ENCODE measurements around the gene TRIM9. TPM values are rescaled to one million over a fixed set of nuclear protein-coding genes. Genes with fewer than 3 reads are reported as not detected.

The TRIM9 gene
- total and polyA plus RNA-seq, 2 donors (not counting 3 experiments of a cell fraction or from before 2014, with no cell fraction given), result not detected

GRCh38 chr14:51073731-51074130, 21.2 kb downstream of the TRIM9 start:
- H4K20me1 ChIP-seq (replicated peaks; ENCODE audit: control insufficient read depth, extremely low read depth, insufficient read depth, low read length), result no peaks in the 10 kb centered on the region
- no peak overlapping the region for H3K4me3 ChIP-seq (replicated peaks in 1 of 3; ENCODE audit: insufficient read depth in 1 of 3, low read depth in 1 of 3, low read length in 3 of 3)
- no peak overlapping the region for H3K4me2 ChIP-seq (ENCODE audit: insufficient read depth, low read length)
- POLR2A ChIA-PET, result no interaction called here
- no TSS peak for BruUV-seq (replicated peaks)
- no peak overlapping the region for H3K27ac ChIP-seq (ENCODE audit: insufficient read depth, low read depth, low read length)
- H3K79me2 ChIP-seq (ENCODE audit: control insufficient read depth, insufficient read depth, low read length), result no peaks in the 10 kb centered on the region
- no peak overlapping the region for H2AFZ ChIP-seq (ENCODE audit: low read depth, low read length)
- H3K36me3 ChIP-seq (ENCODE audit: control insufficient read depth in 2 of 2, extremely low read depth in 1 of 2, insufficient read depth in 2 of 2, low read length in 2 of 2), result no peaks in the 10 kb centered on the region
- H3K9me3 ChIP-seq (replicated peaks; ENCODE audit: control insufficient read depth, insufficient read depth, low read length), result no peaks in the 10 kb centered on the region
- TF ChIP-seq POLR2AphosphoS5 (IDR thresholded peaks at IDR 0.05; ENCODE audit: insufficient read depth, low read depth, low read length), result no peak
- no peak for TF ChIP-seq JUN (IDR thresholded peaks at IDR 0.05; ENCODE audit: borderline replicate concordance, insufficient read depth, insufficient read length, low read depth)
- no peak for TF ChIP-seq EZH2 (IDR thresholded peaks at IDR 0.05; ENCODE audit: borderline replicate concordance, low read depth, low read length, severe bottlenecking)
- no peak for TF ChIP-seq GATA2 (IDR thresholded peaks at IDR 0.05; ENCODE audit: insufficient read depth, insufficient read length, low read depth, low read length)
- TF ChIP-seq POLR2A (IDR thresholded peaks at IDR 0.05; ENCODE audit: low read depth, low read length), result no peak
- no peak for TF ChIP-seq MAX (IDR thresholded peaks at IDR 0.05; ENCODE audit: insufficient read depth, insufficient read length)
- TF ChIP-seq MYC (IDR thresholded peaks at IDR 0.05; ENCODE audit: low read depth, low read length), result no peak
- no peak for TF ChIP-seq FOS (IDR thresholded peaks at IDR 0.05; ENCODE audit: borderline replicate concordance, insufficient read depth, low read length)
- no peak for TF ChIP-seq CTCF (IDR thresholded peaks at IDR 0.05; ENCODE audit: extremely low read depth in 1 of 2, insufficient read depth in 1 of 2, low read depth in 1 of 2, low read length in 2 of 2)
- no peak overlapping the region for H3K9ac ChIP-seq (replicated peaks; ENCODE audit: extremely low read depth, insufficient read depth, low read length)
- intact Hi-C loops (cut with micrococcal nuclease) (no loop called here), dilution Hi-C loops (cut with MboI; ENCODE audit: extremely low pct_ligation_motif_present, low sequenced_read_pairs) (no loop called here)
- H3K4me1 ChIP-seq (ENCODE audit: control insufficient read depth, extremely low read depth, insufficient read depth, low read length), result no peaks in the 10 kb centered on the region
- no peaks in the 10 kb centered on the region for H3K9me1 ChIP-seq (replicated peaks; ENCODE audit: control insufficient read depth, extremely low read depth, insufficient read depth, low read length)
- DNase-seq (ENCODE audit: low read depth, low spot score), result no peak
- CTCF ChIA-PET, result no interaction called here
- FAIRE-seq, result no peak
- peaks cover 2 to 3% of the 10 kb centered on the region in 2 experiments for H3K27me3 ChIP-seq (ENCODE audit: control insufficient read depth in 2 of 2, insufficient read depth in 2 of 2, low read length in 2 of 2)

Measured in endothelial cell of umbilical vein (primary cell).